Naive thymus-derived CD4-positive, alpha-beta T cell (primary cell): ENCODE results near the gene MAST1. TPM values are rescaled to one million over a fixed set of nuclear protein-coding genes. Genes with fewer than 3 reads are reported as not detected.
"Not testable (repeated sequence)": the region's sequence is repeated elsewhere in the genome, so short reads cannot be mapped to it uniquely, and the experiment has no call there.

Experiments used
- ATAC-seq: fragments of 150-1000 bp; cut with Tn5 transposase; 2 replicates; pipeline ENCODE4 v1.10.0; 2021; ENCODE audit warnings: mild to moderate bottlenecking, moderate library complexity
- CTCF ChIA-PET: fragments of 350-600 bp; sonication (Branson Sonifier 250); formaldehyde crosslinking; loops from one replicate; lab custom pipeline; 2021; ENCODE audit warnings: antibody characterized with exemption; lab: Charles Lee
- POLR2A ChIA-PET: fragments of 350-600 bp; sonication (Branson Sonifier 250); formaldehyde crosslinking; loops from one replicate; lab custom pipeline; 2021; ENCODE audit warnings: antibody characterized with exemption, inconsistent platforms; lab: Charles Lee
- DNase-seq, 9 donors: peaks; one replicate each; pipeline versions ENCODE4 v3.0.0 to v3.0.0-alpha.2; 2020 to 2022; ENCODE audit warnings: mixed read lengths in 1 of 9
- H3K27ac ChIP-seq: one replicate; pipeline ENCODE4 v1.7.0; 2013; ENCODE audit warnings: mild to moderate bottlenecking, low read depth, low read length, moderate library complexity
- H3K27me3 ChIP-seq, 2 donors: one replicate each; pipeline ENCODE4 v1.7.0; 2013; ENCODE audit warnings: low read length in 2 of 2, mild to moderate bottlenecking in 2 of 2, moderate library complexity in 2 of 2; ENCODE audit not compliant: control insufficient read depth in 2 of 2, insufficient read depth in 2 of 2
- H3K36me3 ChIP-seq, 3 experiments: 1 replicate in 2 of 3; 2 replicates in 1 of 3; pipeline ENCODE4 v1.7.0; 2013; ENCODE audit warnings: low read length in 3 of 3, mild to moderate bottlenecking in 3 of 3, moderate library complexity in 1 of 3; ENCODE audit not compliant: insufficient read depth in 3 of 3, control insufficient read depth in 2 of 3
- H3K4me1 ChIP-seq, 2 donors: one replicate each; pipeline ENCODE4 v1.7.0; 2013; ENCODE audit warnings: low read length in 2 of 2, mild to moderate bottlenecking in 2 of 2, moderate library complexity in 1 of 2; ENCODE audit not compliant: control insufficient read depth in 2 of 2, insufficient read depth in 2 of 2
- H3K4me3 ChIP-seq: 2 replicates; pipeline ENCODE4 v1.7.0; 2013; ENCODE audit warnings: mild to moderate bottlenecking, low read length
- H3K9me3 ChIP-seq, 3 experiments: 1 replicate in 2 of 3; 2 replicates in 1 of 3; pipeline ENCODE4 v1.7.0; 2013; ENCODE audit warnings: low read length in 3 of 3; ENCODE audit not compliant: control insufficient read depth in 2 of 3
- H3K27ac Mint-ChIP-seq, 9 donors: one replicate each; pipeline ENCODE4 v1.8.0; 2020 to 2022; ENCODE audit warnings: mixed read lengths in 9 of 9, mild to moderate bottlenecking in 8 of 9, moderate library complexity in 5 of 9, inconsistent platforms in 2 of 9
- H3K27me3 Mint-ChIP-seq, 5 donors: one replicate each; pipeline ENCODE4 v1.8.0; 2021 to 2022; ENCODE audit warnings: mixed read lengths in 5 of 5, mild to moderate bottlenecking in 1 of 5
- H3K36me3 Mint-ChIP-seq, 5 donors: one replicate each; pipeline ENCODE4 v1.8.0; 2020 to 2022; ENCODE audit warnings: mixed read lengths in 5 of 5, mild to moderate bottlenecking in 3 of 5, inconsistent platforms in 1 of 5
- H3K4me1 Mint-ChIP-seq, 7 donors: one replicate each; pipeline ENCODE4 v1.8.0; 2020 to 2022; ENCODE audit warnings: mixed read lengths in 7 of 7, mild to moderate bottlenecking in 3 of 7, inconsistent platforms in 1 of 7
- H3K4me3 Mint-ChIP-seq, 10 donors: one replicate each; pipeline ENCODE4 v1.8.0; 2020 to 2022; ENCODE audit warnings: mild to moderate bottlenecking in 10 of 10, mixed read lengths in 10 of 10, moderate library complexity in 6 of 10, inconsistent platforms in 2 of 10
- H3K9me3 Mint-ChIP-seq, 11 donors: one replicate each; pipeline ENCODE4 v1.8.0; 2020 to 2022; ENCODE audit warnings: mixed read lengths in 11 of 11, mild to moderate bottlenecking in 4 of 11, inconsistent platforms in 1 of 11, moderate library complexity in 1 of 11
- intact Hi-C, 2 donors: fragments of 100-400 bp; cut with micrococcal nuclease; formaldehyde crosslinking; loops; one replicate each; pipeline ENCODE4 v1.15.1; 2023
- polyA plus RNA-seq, 2 donors: library from polyadenylated mRNA; unstranded; fragments of 300-500 nt; fragmentation: Illumina TruSeq; gene quantifications; one replicate each; pipeline ENCODE4 v1.2.3, GENCODE V29; 2021
- total RNA-seq, 6 experiments: library from RNA in 5 of 6; stranded (reverse) in 5 of 6; gene quantifications; 1 replicate in 5 of 6; 2 replicates in 1 of 6; pipeline ENCODE4 v1.2.3 and lab custom pipeline; 2021 to 2026

MAST1 gene
- total and polyA plus RNA-seq, 7 experiments from 2014 or later: 0.51 to 3.5 (median 0.77) TPM; not detected in 1

DNA sequence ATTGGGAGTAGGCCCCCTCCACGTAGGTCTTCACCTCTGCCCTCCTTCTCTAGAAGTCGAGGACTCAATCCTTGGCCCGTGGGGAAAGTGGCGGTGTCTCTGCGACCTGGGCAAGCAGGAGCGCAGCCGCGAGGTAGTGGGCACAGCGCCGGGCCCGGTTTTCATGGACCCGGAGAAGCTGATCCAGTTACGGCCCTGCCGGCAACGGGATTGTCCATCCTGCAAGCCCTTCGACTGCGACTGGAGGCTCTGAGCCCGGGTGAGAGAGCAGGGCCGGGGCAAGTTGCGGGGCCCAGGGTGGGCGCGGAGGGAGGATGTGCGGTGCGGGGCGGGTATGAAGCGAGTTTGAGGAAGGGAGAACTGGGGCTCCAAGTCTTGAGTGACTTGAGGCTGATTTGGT is 34.3 kb upstream of the MAST1 start:
- Mint-ChIP-seq H3K36me3 (peaks cover 0 to 9% (median 3%) of the 10 kb centered on the region in 5 donors), H3K9me3 (peaks cover 0 to 1% (median 0%) of the 10 kb centered on the region in 11 donors), H3K27ac (no peak overlapping the region), H3K4me1 (peaks cover 15 to 42% (median 35%) of the 10 kb centered on the region in 7 donors), H3K27me3 (peaks cover 0 to 6% (median 0%) of the 10 kb centered on the region in 5 donors), H3K4me3 (peak overlapping the region in 2 of 10 donors; percentile 14 to 64)
- ATAC-seq: no peak
- ChIA-PET CTCF (interaction anchor here (1.4 kb wide), 1 partner anchor 44 kb away, joined by 5 read pairs; no protein-coding TSS in a partner anchor), POLR2A (interaction anchor here (1.6 to 5.1 kb wide), 3 partner anchors 12 to 26 kb away, joined by 5 to 31 read pairs (median 27); partner anchors contain the start of gene JUNB)
- Histone ChIP-seq H3K4me1 (peaks cover 26 to 28% of the 10 kb centered on the region in 2 donors), H3K9me3 (no peaks in the 10 kb centered on the region), H3K27me3 (no peaks in the 10 kb centered on the region), H3K27ac (no peak overlapping the region), H3K4me3 (no peak overlapping the region), H3K36me3 (peaks cover 0 to 23% (median 5%) of the 10 kb centered on the region in 3 experiments)
- intact Hi-C loops: loop anchor here in 1 of 2 donors (5.0 kb wide), 1 partner anchor 33 kb away; the partner anchor contains the start of gene MAST1
- no peak for DNase-seq

DNA sequence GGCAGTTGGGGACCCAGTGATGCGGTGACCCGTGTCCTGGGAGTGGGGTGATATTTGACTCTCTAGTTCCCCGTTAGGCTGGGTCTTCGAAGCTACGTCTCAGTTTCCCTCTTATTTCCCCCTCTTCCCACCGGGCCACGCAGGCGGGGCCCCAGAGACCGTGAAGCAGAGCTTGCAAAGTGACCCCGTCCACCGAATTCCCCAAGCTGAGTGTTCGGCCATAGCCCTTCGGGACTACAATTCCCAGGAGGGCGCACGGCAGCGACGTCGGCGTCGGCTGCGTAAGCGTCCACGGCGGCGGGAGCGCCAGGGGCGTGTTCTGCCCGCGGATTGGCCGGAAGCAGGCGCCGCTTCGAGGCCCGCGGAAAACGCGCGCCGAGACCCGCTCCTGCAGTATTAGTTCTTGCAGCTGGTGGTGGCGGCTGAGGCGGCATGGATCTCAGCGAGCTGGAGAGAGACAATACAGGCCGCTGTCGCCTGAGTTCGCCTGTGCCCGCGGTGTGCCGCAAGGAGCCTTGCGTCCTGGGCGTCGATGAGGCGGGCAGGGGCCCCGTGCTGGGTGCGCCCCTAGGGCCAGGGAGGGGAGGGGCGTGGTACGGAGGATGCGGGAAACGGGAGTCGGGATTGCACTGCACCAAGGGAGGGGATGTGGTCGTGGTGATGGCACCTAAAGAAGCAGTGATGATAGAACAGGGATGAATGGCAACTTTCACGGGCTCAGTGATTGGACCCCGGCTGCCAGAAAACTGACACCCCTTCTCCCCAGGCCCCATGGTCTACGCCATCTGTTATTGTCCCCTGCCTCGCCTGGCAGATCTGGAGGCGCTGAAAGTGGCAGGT is 31.9 kb upstream of the MAST1 start, which contains the start of gene RNASEH2A:
Gene RNASEH2A (plus strand): TSS at position 343 of the 840 bp plus-strand sequence. CDS start 90 bp downstream, at position 433.
- no peaks in the 10 kb centered on the region for H3K27me3 ChIP-seq
- peak within 1 kb of the TSS; percentile 73 for H3K4me3 ChIP-seq
- intact Hi-C loops: loop anchor here (1.0 to 2.0 kb wide), 4 partner anchors 14 to 132 kb away; partner anchors contain the start of genes GET3 (in 2 of the 2) and CALR (in 1 of the 2)
- Mint-ChIP-seq H3K9me3 (peaks cover 0 to 1% (median 0%) of the 10 kb centered on the region in 11 donors), H3K27me3 (peaks cover 0 to 6% (median 0%) of the 10 kb centered on the region in 5 donors), H3K36me3 (peaks cover 0 to 7% (median 3%) of the 10 kb centered on the region in 5 donors), H3K4me1 (peaks cover 15 to 26% (median 21%) of the 10 kb centered on the region in 7 donors), H3K27ac (peak within 1 kb of the TSS; percentile 71 to 94 (median 89)), H3K4me3 (peak within 1 kb of the TSS; percentile 81 to 96 (median 91))
- no peaks in the 10 kb centered on the region for H3K9me3 ChIP-seq
- CTCF ChIA-PET: interaction anchor here (0.7 to 1.5 kb wide), 4 partner anchors 11 to 48 kb away, joined by 3 to 5 read pairs (median 3); no protein-coding TSS in a partner anchor
- peak within 1 kb of the TSS; percentile 70 for H3K27ac ChIP-seq
- DNase-seq: peak; percentile 74 to 87 (median 84)
- H3K4me1 ChIP-seq: peaks cover 18% of the 10 kb centered on the region in 2 donors
- POLR2A ChIA-PET: interaction anchor here (0.6 to 2.4 kb wide), 9 partner anchors 11 to 85 kb away, joined by 3 to 25 read pairs (median 6); partner anchors contain the start of gene JUNB
- H3K36me3 ChIP-seq: peaks cover 0 to 9% (median 0%) of the 10 kb centered on the region in 3 experiments
- peak; percentile 95 for ATAC-seq

DNA sequence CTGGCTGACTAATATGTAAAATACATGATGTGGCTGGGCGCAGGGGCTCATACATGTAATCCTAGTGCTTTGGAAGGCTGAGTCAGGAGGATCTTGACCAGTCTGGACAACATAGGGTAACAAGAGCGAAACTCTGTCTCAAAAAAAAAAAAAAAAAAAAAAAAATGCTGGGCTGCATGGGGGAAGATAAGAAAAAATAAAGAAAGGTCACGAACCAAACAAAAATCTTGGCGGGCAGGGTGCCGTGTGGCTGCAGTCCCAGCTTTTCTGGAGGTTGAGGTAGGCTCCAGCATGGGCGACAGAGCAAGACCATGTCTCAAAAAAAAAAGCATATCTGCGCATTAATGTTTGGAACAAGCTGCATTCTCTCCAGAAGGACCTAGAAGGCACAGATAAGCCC is 23.2 kb upstream of the MAST1 start:
- DNase-seq (no peak), ATAC-seq (no peak)
- H3K4me3 Mint-ChIP-seq: no peak overlapping the region
- peaks cover 0 to 10% (median 0%) of the 10 kb centered on the region in 3 experiments for H3K36me3 ChIP-seq
- no peaks in the 10 kb centered on the region for H3K9me3 Mint-ChIP-seq
- no peak overlapping the region for H3K27ac Mint-ChIP-seq
- no peaks in the 10 kb centered on the region for H3K9me3 ChIP-seq
- H3K4me3 ChIP-seq: no peak overlapping the region
- intact Hi-C loops: no loop called here
- POLR2A ChIA-PET: no interaction called here
- H3K27me3 ChIP-seq: no peaks in the 10 kb centered on the region
- H3K27me3 Mint-ChIP-seq: no peaks in the 10 kb centered on the region
- peaks cover 0 to 17% (median 6%) of the 10 kb centered on the region in 5 donors for H3K36me3 Mint-ChIP-seq
- H3K27ac ChIP-seq: no peak overlapping the region
- no peaks in the 10 kb centered on the region for H3K4me1 ChIP-seq
- H3K4me1 Mint-ChIP-seq: no peaks in the 10 kb centered on the region
- CTCF ChIA-PET: interaction anchor here (0.8 kb wide), 1 partner anchor 58 kb away, joined by 3 read pairs; no protein-coding TSS in a partner anchor

DNA sequence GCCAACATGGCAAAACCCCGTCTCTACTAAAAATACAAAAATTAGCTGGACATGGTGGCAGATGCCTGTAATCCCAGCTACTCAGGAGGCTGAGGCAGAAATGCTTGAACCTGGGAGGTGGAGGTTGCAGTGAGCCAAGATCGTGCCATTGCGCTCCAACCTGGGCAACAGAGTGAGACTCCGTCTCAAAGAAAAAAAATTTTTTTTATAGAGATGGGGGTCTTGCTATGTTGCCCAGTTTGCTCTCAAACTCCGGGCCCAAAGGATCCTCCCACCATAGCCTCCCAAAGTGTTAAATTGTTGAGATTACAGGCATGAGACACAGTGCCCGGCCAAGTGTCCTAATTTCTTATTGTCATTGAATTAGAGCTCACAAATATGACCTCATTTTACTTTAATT is 21.1 kb upstream of the MAST1 start:
- CTCF ChIA-PET, H3K4me1 Mint-ChIP-seq, H3K4me3 ChIP-seq, H3K9me3 ChIP-seq, H3K9me3 Mint-ChIP-seq, H3K4me1 ChIP-seq, H3K27me3 ChIP-seq, DNase-seq, ATAC-seq, H3K27ac ChIP-seq, H3K27me3 Mint-ChIP-seq, H3K27ac Mint-ChIP-seq, H3K36me3 ChIP-seq, intact Hi-C loops, H3K4me3 Mint-ChIP-seq: not testable (repeated sequence)
- POLR2A ChIA-PET: interaction anchor here (0.7 kb wide), 1 partner anchor 11 kb away, joined by 4 read pairs; the partner anchor contains the start of gene RNASEH2A
- H3K36me3 Mint-ChIP-seq: peaks cover 0 to 17% (median 6%) of the 10 kb centered on the region in 5 donors

DNA sequence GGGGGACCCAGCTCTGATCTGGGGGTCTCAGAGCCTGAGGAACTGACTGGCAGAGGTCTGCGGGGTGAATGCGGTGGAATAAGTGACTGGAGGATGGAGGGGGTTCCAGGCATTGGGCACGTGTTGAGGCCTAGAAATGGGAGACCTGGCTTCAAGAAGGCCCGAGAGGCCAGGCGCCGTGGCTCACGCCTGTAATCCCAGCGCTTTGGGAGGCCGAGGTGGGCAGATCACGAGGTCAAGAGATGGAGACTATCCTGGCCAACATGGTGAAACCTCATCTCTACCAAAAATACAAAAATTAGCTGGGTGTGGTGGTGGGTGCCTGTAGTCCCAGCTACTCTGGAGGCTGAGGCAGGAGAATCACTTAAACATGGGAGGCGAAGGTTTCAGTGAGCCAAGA is 20.5 kb upstream of the MAST1 start:
- intact Hi-C loops, CTCF ChIA-PET, H3K4me3 ChIP-seq, H3K27me3 Mint-ChIP-seq, ATAC-seq, H3K4me1 ChIP-seq, H3K4me3 Mint-ChIP-seq, H3K27me3 ChIP-seq, POLR2A ChIA-PET, H3K4me1 Mint-ChIP-seq, H3K36me3 ChIP-seq, H3K9me3 Mint-ChIP-seq, H3K9me3 ChIP-seq, DNase-seq, H3K27ac ChIP-seq: not testable (repeated sequence)
- Mint-ChIP-seq H3K27ac (peak overlapping the region in 1 of 9 donors; percentile 62), H3K36me3 (peaks cover 0 to 16% (median 5%) of the 10 kb centered on the region in 5 donors)

DNA sequence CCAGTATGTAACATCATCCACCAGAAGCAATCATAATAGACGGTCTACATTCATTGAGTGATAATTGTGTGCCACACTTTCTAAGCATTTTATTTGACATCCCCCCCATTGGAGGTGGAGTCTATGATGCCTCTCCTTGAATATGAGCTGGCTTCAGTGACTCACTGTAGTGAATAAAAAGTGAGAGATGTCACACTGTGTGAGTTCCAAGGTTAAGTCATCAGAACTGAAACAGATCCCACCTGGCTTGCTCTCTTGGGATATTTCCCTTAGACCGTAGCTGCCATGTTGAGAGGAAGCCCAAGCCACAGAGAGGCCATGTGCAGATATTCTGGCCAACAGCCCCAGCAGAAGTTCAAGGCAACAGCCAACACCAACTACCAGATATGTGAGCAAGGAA is 16.6 kb upstream of the MAST1 start:
- DNase-seq (no peak), ATAC-seq (no peak)
- ChIA-PET CTCF (interaction anchor here (0.7 to 0.8 kb wide), 2 partner anchors 25 to 133 kb away, joined by 3 read pairs; no protein-coding TSS in a partner anchor), POLR2A (interaction anchor here (1.0 kb wide), 2 partner anchors 19 to 24 kb away, joined by 4 read pairs; no protein-coding TSS in a partner anchor)
- peaks cover 4 to 10% (median 9%) of the 10 kb centered on the region in 7 donors for H3K4me1 Mint-ChIP-seq
- H3K4me1 ChIP-seq: no peaks in the 10 kb centered on the region
- no peak overlapping the region for H3K4me3 ChIP-seq
- peaks cover 0 to 4% (median 0%) of the 10 kb centered on the region in 5 donors for H3K36me3 Mint-ChIP-seq
- peaks cover 0 to 5% (median 0%) of the 10 kb centered on the region in 11 donors for H3K9me3 Mint-ChIP-seq
- intact Hi-C loops: no loop called here
- no peak overlapping the region for H3K27ac Mint-ChIP-seq
- no peaks in the 10 kb centered on the region for H3K9me3 ChIP-seq
- H3K36me3 ChIP-seq: no peaks in the 10 kb centered on the region
- H3K27me3 ChIP-seq: no peaks in the 10 kb centered on the region
- H3K27me3 Mint-ChIP-seq: peaks cover 14 to 20% (median 17%) of the 10 kb centered on the region in 5 donors
- H3K27ac ChIP-seq: no peak overlapping the region
- no peak overlapping the region for H3K4me3 Mint-ChIP-seq
